ENCODE data around the gene G6PC1.

G6PC1 gene

GRCh38 chr17:42886283-42887176 lies 14.1 kb upstream of the G6PC1 start:
- no peaks in the 10 kb centered on the region for H3K9me3 Mint-ChIP-seq
- no peak for TF ChIP-seq CTCF (IDR thresholded peaks at IDR 0.05)
- H3K4me3 Mint-ChIP-seq, result no peak overlapping the region
- H3K4me1 Mint-ChIP-seq, result peaks cover 36% of the 10 kb centered on the region
- H3K36me3 Mint-ChIP-seq (ENCODE audit: low read depth), result no peaks in the 10 kb centered on the region
- peak overlapping the region; percentile 39 for H3K27ac Mint-ChIP-seq
- DNase-seq, result peak; percentile 37
- peaks cover 13% of the 10 kb centered on the region for H3K27me3 Mint-ChIP-seq (ENCODE audit: low read depth, poor library complexity)

GRCh38 chr17:42889809-42890208 lies 10.8 kb upstream of the G6PC1 start:
- no peak overlapping the region for H3K27ac Mint-ChIP-seq
- H3K4me3 Mint-ChIP-seq, result no peak overlapping the region
- H3K9me3 Mint-ChIP-seq, result no peaks in the 10 kb centered on the region
- peaks cover 54% of the 10 kb centered on the region for H3K4me1 Mint-ChIP-seq
- H3K27me3 Mint-ChIP-seq (ENCODE audit: low read depth, poor library complexity), result peaks cover 3% of the 10 kb centered on the region
- TF ChIP-seq CTCF (IDR thresholded peaks at IDR 0.05), result no peak
- H3K36me3 Mint-ChIP-seq (ENCODE audit: low read depth), result no peaks in the 10 kb centered on the region
- DNase-seq, result no peak

- peak; percentile 41 for DNase-seq
- peak overlapping the region; percentile 98 for H3K27ac Mint-ChIP-seq
- H3K4me1 Mint-ChIP-seq, result peaks cover 51% of the 10 kb centered on the region
- no peaks in the 10 kb centered on the region for H3K36me3 Mint-ChIP-seq (ENCODE audit: low read depth)
- peaks cover 5% of the 10 kb centered on the region for H3K27me3 Mint-ChIP-seq (ENCODE audit: low read depth, poor library complexity)
- H3K9me3 Mint-ChIP-seq, result no peaks in the 10 kb centered on the region
- peak overlapping the region; percentile 18 for H3K4me3 Mint-ChIP-seq
- no peak for TF ChIP-seq CTCF (IDR thresholded peaks at IDR 0.05)
Measured at GRCh38 chr17:42891539-42892152, 9.0 kb upstream of the G6PC1 start.

GRCh38 chr17:42893359-42893758 lies 7.2 kb upstream of the G6PC1 start:
- no peak for TF ChIP-seq CTCF (IDR thresholded peaks at IDR 0.05)
- H3K9me3 Mint-ChIP-seq, result no peaks in the 10 kb centered on the region
- no peaks in the 10 kb centered on the region for H3K36me3 Mint-ChIP-seq (ENCODE audit: low read depth)
- H3K27me3 Mint-ChIP-seq (ENCODE audit: low read depth, poor library complexity), result peaks cover 12% of the 10 kb centered on the region
- H3K4me3 Mint-ChIP-seq, result no peak overlapping the region
- DNase-seq, result no peak
- peak overlapping the region; percentile 20 for H3K27ac Mint-ChIP-seq
- peaks cover 42% of the 10 kb centered on the region for H3K4me1 Mint-ChIP-seq

- Mint-ChIP-seq H3K4me1 (peaks cover 33% of the 10 kb centered on the region), H3K27ac (no peak overlapping the region), H3K27me3 (ENCODE audit: low read depth, poor library complexity) (peaks cover 14% of the 10 kb centered on the region), H3K36me3 (ENCODE audit: low read depth) (no peaks in the 10 kb centered on the region), H3K4me3 (no peak overlapping the region), H3K9me3 (no peaks in the 10 kb centered on the region)
- TF ChIP-seq CTCF (IDR thresholded peaks at IDR 0.05), result no peak
- DNase-seq, result no peak
Measured at GRCh38 chr17:42894283-42895184, 6.1 kb upstream of the G6PC1 start.
